Measurements from ENCODE around the gene ARHGEF1. TPM values are rescaled to one million over a fixed set of nuclear protein-coding genes. Genes with fewer than 3 reads are reported as not detected.

ARHGEF1 gene
- total RNA-seq, 2 experiments from 2014 or later = 1,019 to 1,047 TPM

GRCh38 chr19:41848666-41849065, 34.3 kb upstream of the ARHGEF1 start:
- DNase-seq (no peak), ATAC-seq (ENCODE audit: poor library complexity) (no peak)
- Mint-ChIP-seq H3K4me1 (ENCODE audit: low read depth) (no peaks in the 10 kb centered on the region), H3K36me3 (ENCODE audit: low read depth) (no peaks in the 10 kb centered on the region), H3K9me3 (no peaks in the 10 kb centered on the region), H3K27ac (no peak overlapping the region), H3K4me3 (no peak overlapping the region), H3K27me3 (peaks cover 8% of the 10 kb centered on the region)
- ChIA-PET CTCF (no interaction called here), POLR2A (interaction anchor here (0.6 to 1.2 kb wide), 2 partner anchors 11 to 100 kb away, joined by 3 read pairs; partner anchors contain the start of gene RPS19)
- Histone ChIP-seq H3K36me3 (ENCODE audit: insufficient read depth, low read length) (no peaks in the 10 kb centered on the region), H3K9me3 (ENCODE audit: control insufficient read depth in 1 of 2, insufficient read depth in 1 of 2, low read length in 2 of 2) (peaks cover 0 to 10% of the 10 kb centered on the region in 2 experiments), H3K27me3 (ENCODE audit: control insufficient read depth in 1 of 2, insufficient read depth in 2 of 2, low read length in 2 of 2) (no peaks in the 10 kb centered on the region), H3K27ac (ENCODE audit: low read depth in 1 of 2, low read length in 2 of 2) (no peak overlapping the region), H3K4me1 (ENCODE audit: insufficient read depth, low read length) (no peaks in the 10 kb centered on the region), H3K4me3 (ENCODE audit: low read length) (no peak overlapping the region)
- no peak for TF ChIP-seq CTCF (IDR thresholded peaks at IDR 0.05)
- intact Hi-C loops (cut with DNase I, micrococcal nuclease) = no loop called here

GRCh38 chr19:41849067-41849466, 33.9 kb upstream of the ARHGEF1 start:
- ATAC-seq (ENCODE audit: poor library complexity) = no peak
- Histone ChIP-seq H3K36me3 (ENCODE audit: insufficient read depth, low read length) (no peaks in the 10 kb centered on the region), H3K9me3 (ENCODE audit: control insufficient read depth in 1 of 2, insufficient read depth in 1 of 2, low read length in 2 of 2) (peaks cover 0 to 10% of the 10 kb centered on the region in 2 experiments), H3K27me3 (ENCODE audit: control insufficient read depth in 1 of 2, insufficient read depth in 2 of 2, low read length in 2 of 2) (no peaks in the 10 kb centered on the region), H3K4me3 (ENCODE audit: low read length) (no peak overlapping the region), H3K4me1 (ENCODE audit: insufficient read depth, low read length) (no peaks in the 10 kb centered on the region), H3K27ac (ENCODE audit: low read depth in 1 of 2, low read length in 2 of 2) (no peak overlapping the region)
- ChIA-PET POLR2A (interaction anchor here (0.6 kb wide), 1 partner anchor 100 kb away, joined by 3 read pairs; no protein-coding TSS in a partner anchor), CTCF (no interaction called here)
- DNase-seq = no peak
- intact Hi-C loops (cut with DNase I, micrococcal nuclease) = no loop called here
- H3K36me3 Mint-ChIP-seq (ENCODE audit: low read depth) = no peaks in the 10 kb centered on the region
- peaks cover 9% of the 10 kb centered on the region for H3K27me3 Mint-ChIP-seq
- H3K27ac Mint-ChIP-seq = no peak overlapping the region
- H3K9me3 Mint-ChIP-seq = no peaks in the 10 kb centered on the region
- H3K4me3 Mint-ChIP-seq = no peak overlapping the region
- H3K4me1 Mint-ChIP-seq (ENCODE audit: low read depth) = no peaks in the 10 kb centered on the region
- TF ChIP-seq CTCF (IDR thresholded peaks at IDR 0.05) = no peak

GRCh38 chr19:41850381-41850780, 32.6 kb upstream of the ARHGEF1 start:
- no peak overlapping the region for H3K27ac ChIP-seq (ENCODE audit: low read depth in 1 of 2, low read length in 2 of 2)
- intact Hi-C loops (cut with DNase I, micrococcal nuclease) = no loop called here
- POLR2A ChIA-PET = no interaction called here
- no peaks in the 10 kb centered on the region for H3K4me1 ChIP-seq (ENCODE audit: insufficient read depth, low read length)
- Mint-ChIP-seq H3K9me3 (no peaks in the 10 kb centered on the region), H3K36me3 (ENCODE audit: low read depth) (no peaks in the 10 kb centered on the region), H3K4me1 (ENCODE audit: low read depth) (no peaks in the 10 kb centered on the region), H3K27ac (no peak overlapping the region), H3K4me3 (no peak overlapping the region), H3K27me3 (peaks cover 13% of the 10 kb centered on the region)
- no peaks in the 10 kb centered on the region for H3K27me3 ChIP-seq (ENCODE audit: control insufficient read depth in 1 of 2, insufficient read depth in 2 of 2, low read length in 2 of 2)
- DNase-seq = no peak
- no peak overlapping the region for H3K4me3 ChIP-seq (ENCODE audit: low read length)
- no peaks in the 10 kb centered on the region for H3K9me3 ChIP-seq (ENCODE audit: control insufficient read depth in 1 of 2, insufficient read depth in 1 of 2, low read length in 2 of 2)
- H3K36me3 ChIP-seq (ENCODE audit: insufficient read depth, low read length) = no peaks in the 10 kb centered on the region
- TF ChIP-seq CTCF (IDR thresholded peaks at IDR 0.05) = no peak
- CTCF ChIA-PET = interaction anchor here (1.0 kb wide), 1 partner anchor 9 kb away, joined by 6 read pairs; no protein-coding TSS in a partner anchor
- no peak for ATAC-seq (ENCODE audit: poor library complexity)

Measured in CD4-positive, alpha-beta T cell (primary cell).